ENCODE data around the gene TMEM151A.

TMEM151A gene

DNA sequence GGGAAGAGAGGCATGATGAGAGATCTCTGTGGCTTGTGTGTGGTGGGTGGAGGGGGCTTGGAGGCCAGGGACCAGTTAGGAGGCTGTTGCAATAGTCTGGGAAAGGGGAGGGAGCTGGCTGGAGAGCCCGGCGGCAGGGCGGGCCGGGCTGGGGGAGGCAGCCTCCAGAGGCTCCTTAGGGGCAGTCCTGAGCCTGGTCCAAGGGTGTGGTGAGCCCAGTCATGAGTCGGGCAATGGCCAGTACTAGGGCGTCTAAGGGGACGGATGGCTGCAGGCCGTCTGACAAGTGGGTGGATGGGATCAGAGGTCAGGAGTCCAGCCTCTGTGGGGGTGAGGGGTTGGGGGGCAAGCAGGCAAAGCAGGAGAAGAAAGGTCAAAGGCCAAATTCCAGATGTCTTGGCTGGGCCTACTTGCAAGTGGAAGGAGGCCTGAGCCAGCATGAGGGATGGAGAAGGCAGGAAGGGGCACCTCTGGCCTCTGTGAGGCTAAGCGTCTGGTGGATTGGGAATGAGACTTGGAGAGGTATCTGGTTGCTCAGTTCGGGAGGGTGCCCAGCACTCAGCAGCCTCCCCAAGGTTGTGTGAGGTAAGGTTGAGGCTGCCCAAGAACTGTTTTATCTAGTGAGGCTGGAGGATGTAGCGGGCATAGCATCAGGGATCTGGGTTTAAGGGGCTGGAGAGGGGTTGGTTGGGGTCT lies 31.2 kb downstream of the TMEM151A start:
- Histone ChIP-seq H2AFZ (ENCODE audit: low read length) (no peak overlapping the region), H3K27me3 (replicated peaks; ENCODE audit: insufficient read depth, low read length) (peaks cover 34% of the 10 kb centered on the region), H3K4me1 (ENCODE audit: low read length) (no peaks in the 10 kb centered on the region), H3K79me2 (ENCODE audit: low read length) (no peaks in the 10 kb centered on the region), H4K20me1 (ENCODE audit: insufficient read depth, low read length) (no peaks in the 10 kb centered on the region), H3K9ac (ENCODE audit: low read length) (no peak overlapping the region), H3K9me3 (replicated peaks; ENCODE audit: insufficient read depth, low read length) (no peaks in the 10 kb centered on the region), H3K36me3 (replicated peaks; ENCODE audit: insufficient read depth, low read length) (no peaks in the 10 kb centered on the region), H3K27ac (ENCODE audit: low read length) (no peak overlapping the region), H3K9me2 (replicated peaks; ENCODE audit: insufficient read depth, low read length) (no peaks in the 10 kb centered on the region), H3K4me2 (ENCODE audit: low read depth, low read length) (no peak overlapping the region), H3F3A (ENCODE audit: insufficient read depth, low read length) (no peaks in the 10 kb centered on the region), H3K4me3 (ENCODE audit: low read length) (no peak overlapping the region)
- DNase-seq, result no peak
- TF ChIP-seq EZH2 (optimal IDR thresholded peaks at IDR 0.05; ENCODE audit: low read depth, low read length), result no peak

DNA sequence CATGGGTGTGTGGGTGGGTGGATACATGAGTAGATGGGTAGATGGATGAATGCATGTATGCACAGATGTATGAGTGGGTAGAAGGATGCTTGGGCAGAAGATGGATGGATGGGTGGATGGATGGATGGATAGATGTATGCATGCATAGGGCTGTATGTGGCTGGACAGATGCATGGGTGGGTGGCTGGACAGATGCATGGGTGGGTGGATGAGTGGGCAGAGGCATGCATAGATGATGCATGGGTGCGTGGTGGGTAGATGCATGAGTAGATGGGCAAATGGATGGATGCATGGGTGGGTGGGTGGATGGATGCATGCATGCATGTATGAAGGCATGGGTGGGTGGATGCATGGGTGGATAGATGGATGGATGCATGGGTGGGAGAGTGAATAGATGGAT lies 32.0 kb downstream of the TMEM151A start:
- no peaks in the 10 kb centered on the region for H3K36me3 ChIP-seq (replicated peaks; ENCODE audit: insufficient read depth, low read length)
- H3F3A ChIP-seq (ENCODE audit: insufficient read depth, low read length), result no peaks in the 10 kb centered on the region
- H3K9me3 ChIP-seq (replicated peaks; ENCODE audit: insufficient read depth, low read length), result no peaks in the 10 kb centered on the region
- H3K4me2 ChIP-seq (ENCODE audit: low read depth, low read length), result no peak overlapping the region
- no peaks in the 10 kb centered on the region for H4K20me1 ChIP-seq (ENCODE audit: insufficient read depth, low read length)
- H3K4me1 ChIP-seq (ENCODE audit: low read length), result no peaks in the 10 kb centered on the region
- H2AFZ ChIP-seq (ENCODE audit: low read length), result no peak overlapping the region
- no peaks in the 10 kb centered on the region for H3K9me2 ChIP-seq (replicated peaks; ENCODE audit: insufficient read depth, low read length)
- no peak for DNase-seq
- TF ChIP-seq EZH2phosphoT487 (IDR thresholded peaks at IDR 0.05; ENCODE audit: low read length) (no peak), EZH2 (optimal IDR thresholded peaks at IDR 0.05; ENCODE audit: low read depth, low read length) (no peak)
- TF ChIP-seq, protein P1, sequence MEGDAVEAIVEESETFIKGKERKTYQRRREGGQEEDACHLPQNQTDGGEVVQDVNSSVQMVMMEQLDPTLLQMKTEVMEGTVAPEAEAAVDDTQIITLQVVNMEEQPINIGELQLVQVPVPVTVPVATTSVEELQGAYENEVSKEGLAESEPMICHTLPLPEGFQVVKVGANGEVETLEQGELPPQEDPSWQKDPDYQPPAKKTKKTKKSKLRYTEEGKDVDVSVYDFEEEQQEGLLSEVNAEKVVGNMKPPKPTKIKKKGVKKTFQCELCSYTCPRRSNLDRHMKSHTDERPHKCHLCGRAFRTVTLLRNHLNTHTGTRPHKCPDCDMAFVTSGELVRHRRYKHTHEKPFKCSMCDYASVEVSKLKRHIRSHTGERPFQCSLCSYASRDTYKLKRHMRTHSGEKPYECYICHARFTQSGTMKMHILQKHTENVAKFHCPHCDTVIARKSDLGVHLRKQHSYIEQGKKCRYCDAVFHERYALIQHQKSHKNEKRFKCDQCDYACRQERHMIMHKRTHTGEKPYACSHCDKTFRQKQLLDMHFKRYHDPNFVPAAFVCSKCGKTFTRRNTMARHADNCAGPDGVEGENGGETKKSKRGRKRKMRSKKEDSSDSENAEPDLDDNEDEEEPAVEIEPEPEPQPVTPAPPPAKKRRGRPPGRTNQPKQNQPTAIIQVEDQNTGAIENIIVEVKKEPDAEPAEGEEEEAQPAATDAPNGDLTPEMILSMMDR (IDR thresholded peaks at IDR 0.05; ENCODE audit: low read length), result no peak
- H3K27ac ChIP-seq (ENCODE audit: low read length), result no peak overlapping the region
- no peak overlapping the region for H3K9ac ChIP-seq (ENCODE audit: low read length)
- no peak overlapping the region for H3K4me3 ChIP-seq (ENCODE audit: low read length)
- H3K79me2 ChIP-seq (ENCODE audit: low read length), result no peaks in the 10 kb centered on the region
- peaks cover 26% of the 10 kb centered on the region for H3K27me3 ChIP-seq (replicated peaks; ENCODE audit: insufficient read depth, low read length)

DNA sequence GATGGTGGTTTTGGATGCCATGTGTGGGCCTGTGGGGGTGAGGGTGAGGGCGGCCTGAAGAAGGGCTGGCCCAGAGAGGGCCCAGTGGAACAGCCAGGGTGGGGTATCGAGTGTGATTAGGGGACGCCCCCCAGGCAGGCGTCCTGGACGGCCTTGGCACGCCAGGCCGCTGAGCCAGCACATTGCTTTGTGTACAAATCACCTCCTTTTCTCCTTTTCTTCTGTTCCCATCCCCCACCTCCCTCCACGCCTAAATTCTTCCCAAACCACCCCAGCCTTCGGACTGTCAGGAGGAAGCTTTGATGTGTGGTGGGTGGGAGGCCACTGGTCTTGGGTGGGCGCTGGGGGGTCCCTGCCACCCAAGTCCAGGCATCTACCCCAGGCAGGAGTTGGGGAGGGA lies 33.0 kb downstream of the TMEM151A start:
- Histone ChIP-seq H4K20me1 (ENCODE audit: insufficient read depth, low read length) (no peaks in the 10 kb centered on the region), H2AFZ (ENCODE audit: low read length) (no peak overlapping the region), H3K9me3 (replicated peaks; ENCODE audit: insufficient read depth, low read length) (no peaks in the 10 kb centered on the region), H3K27ac (ENCODE audit: low read length) (no peak overlapping the region), H3K9me2 (replicated peaks; ENCODE audit: insufficient read depth, low read length) (no peaks in the 10 kb centered on the region), H3K4me2 (ENCODE audit: low read depth, low read length) (no peak overlapping the region), H3K4me3 (ENCODE audit: low read length) (no peak overlapping the region), H3K4me1 (ENCODE audit: low read length) (no peaks in the 10 kb centered on the region), H3K27me3 (replicated peaks; ENCODE audit: insufficient read depth, low read length) (peaks cover 19% of the 10 kb centered on the region), H3K36me3 (replicated peaks; ENCODE audit: insufficient read depth, low read length) (no peaks in the 10 kb centered on the region), H3K79me2 (ENCODE audit: low read length) (no peaks in the 10 kb centered on the region), H3K9ac (ENCODE audit: low read length) (no peak overlapping the region), H3F3A (ENCODE audit: insufficient read depth, low read length) (no peaks in the 10 kb centered on the region)
- DNase-seq, result no peak
- TF ChIP-seq, protein P1 (IDR thresholded peaks at IDR 0.05; ENCODE audit: low read length), result no peak
- TF ChIP-seq EZH2phosphoT487 (IDR thresholded peaks at IDR 0.05; ENCODE audit: low read length) (no peak), EZH2 (optimal IDR thresholded peaks at IDR 0.05; ENCODE audit: low read depth, low read length) (no peak)

DNA sequence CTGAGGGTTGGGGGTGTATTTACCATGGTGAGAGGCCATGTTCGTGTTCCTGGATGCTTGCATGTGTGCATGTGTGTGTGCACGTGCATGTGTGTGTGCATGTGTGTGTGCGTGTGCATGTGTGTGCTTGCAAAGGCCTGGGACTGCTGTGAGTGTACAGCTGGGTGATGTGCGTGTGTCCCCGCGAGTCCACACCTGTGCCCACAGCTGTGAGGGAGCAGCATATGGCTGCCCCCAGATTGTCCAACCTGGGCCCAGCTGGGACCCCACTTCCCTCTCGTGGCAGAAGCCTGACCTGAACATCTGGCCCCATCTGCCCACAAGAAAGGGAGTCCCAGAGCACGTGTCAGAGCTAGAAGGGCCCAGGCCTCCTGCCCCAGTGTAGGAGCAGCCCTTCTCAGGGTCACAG lies 33.6 kb downstream of the TMEM151A start:
- Histone ChIP-seq H3K27me3 (replicated peaks; ENCODE audit: insufficient read depth, low read length) (peaks cover 23% of the 10 kb centered on the region), H3K27ac (ENCODE audit: low read length) (no peak overlapping the region), H3K4me3 (ENCODE audit: low read length) (no peak overlapping the region), H3K9me2 (replicated peaks; ENCODE audit: insufficient read depth, low read length) (no peaks in the 10 kb centered on the region), H3K9me3 (replicated peaks; ENCODE audit: insufficient read depth, low read length) (no peaks in the 10 kb centered on the region), H3K79me2 (ENCODE audit: low read length) (no peaks in the 10 kb centered on the region), H3K9ac (ENCODE audit: low read length) (no peak overlapping the region), H3F3A (ENCODE audit: insufficient read depth, low read length) (no peaks in the 10 kb centered on the region), H3K36me3 (replicated peaks; ENCODE audit: insufficient read depth, low read length) (no peaks in the 10 kb centered on the region), H3K4me1 (ENCODE audit: low read length) (no peaks in the 10 kb centered on the region), H3K4me2 (ENCODE audit: low read depth, low read length) (no peak overlapping the region), H4K20me1 (ENCODE audit: insufficient read depth, low read length) (no peaks in the 10 kb centered on the region), H2AFZ (ENCODE audit: low read length) (no peak overlapping the region)
- TF ChIP-seq, protein P1 (IDR thresholded peaks at IDR 0.05; ENCODE audit: low read length), result no peak
- TF ChIP-seq EZH2 (optimal IDR thresholded peaks at IDR 0.05; ENCODE audit: low read depth, low read length) (no peak), EZH2phosphoT487 (IDR thresholded peaks at IDR 0.05; ENCODE audit: low read length) (no peak)
- no peak for DNase-seq
